Measurements from ENCODE around the gene SLC9A3.

Gene SLC9A3

GRCh38 chr5:497871-498509 lies 26.3 kb downstream of the SLC9A3 start:
- H3K4me3 ChIP-seq (ENCODE audit: low read depth in 1 of 2, low read length in 2 of 2) = no peak overlapping the region
- H3K9me3 ChIP-seq (ENCODE audit: insufficient read depth, low read length, severe bottlenecking) = no peaks in the 10 kb centered on the region
- no peaks in the 10 kb centered on the region for H3K27me3 ChIP-seq (ENCODE audit: insufficient read depth, low read length, poor library complexity)
- no peak for ATAC-seq (ENCODE audit: insufficient read depth, low read depth)
- no peak overlapping the region for H2AFZ ChIP-seq (ENCODE audit: low read depth, low read length)
- H3K4me1 ChIP-seq (ENCODE audit: insufficient read depth, low read length) = no peaks in the 10 kb centered on the region
- TF ChIP-seq EZH2 (IDR thresholded peaks at IDR 0.05; ENCODE audit: borderline replicate concordance, low read depth, low read length, severe bottlenecking) = no peak
- TF ChIP-seq, protein P1, sequence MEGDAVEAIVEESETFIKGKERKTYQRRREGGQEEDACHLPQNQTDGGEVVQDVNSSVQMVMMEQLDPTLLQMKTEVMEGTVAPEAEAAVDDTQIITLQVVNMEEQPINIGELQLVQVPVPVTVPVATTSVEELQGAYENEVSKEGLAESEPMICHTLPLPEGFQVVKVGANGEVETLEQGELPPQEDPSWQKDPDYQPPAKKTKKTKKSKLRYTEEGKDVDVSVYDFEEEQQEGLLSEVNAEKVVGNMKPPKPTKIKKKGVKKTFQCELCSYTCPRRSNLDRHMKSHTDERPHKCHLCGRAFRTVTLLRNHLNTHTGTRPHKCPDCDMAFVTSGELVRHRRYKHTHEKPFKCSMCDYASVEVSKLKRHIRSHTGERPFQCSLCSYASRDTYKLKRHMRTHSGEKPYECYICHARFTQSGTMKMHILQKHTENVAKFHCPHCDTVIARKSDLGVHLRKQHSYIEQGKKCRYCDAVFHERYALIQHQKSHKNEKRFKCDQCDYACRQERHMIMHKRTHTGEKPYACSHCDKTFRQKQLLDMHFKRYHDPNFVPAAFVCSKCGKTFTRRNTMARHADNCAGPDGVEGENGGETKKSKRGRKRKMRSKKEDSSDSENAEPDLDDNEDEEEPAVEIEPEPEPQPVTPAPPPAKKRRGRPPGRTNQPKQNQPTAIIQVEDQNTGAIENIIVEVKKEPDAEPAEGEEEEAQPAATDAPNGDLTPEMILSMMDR (IDR thresholded peaks at IDR 0.05; ENCODE audit: borderline replicate concordance, extremely low read depth, low read length, poor library complexity, severe bottlenecking) = no peak
- no peaks in the 10 kb centered on the region for H3K79me2 ChIP-seq (ENCODE audit: insufficient read depth, low read length)
- H3K36me3 ChIP-seq (ENCODE audit: insufficient read depth, low read length) = no peaks in the 10 kb centered on the region
- no peak overlapping the region for H3K4me2 ChIP-seq (ENCODE audit: insufficient read depth, low read length)
- H4K20me1 ChIP-seq (ENCODE audit: insufficient read depth, low read length) = no peaks in the 10 kb centered on the region
- H3K27ac ChIP-seq (ENCODE audit: low read length) = no peak overlapping the region
- DNase-seq = no peak
- no peak overlapping the region for H3K9ac ChIP-seq (ENCODE audit: low read depth, low read length)

- Histone ChIP-seq H3K4me2 (ENCODE audit: insufficient read depth, low read length) (no peak overlapping the region), H3K79me2 (ENCODE audit: insufficient read depth, low read length) (no peaks in the 10 kb centered on the region), H3K27me3 (ENCODE audit: insufficient read depth, low read length, poor library complexity) (no peaks in the 10 kb centered on the region)
Observed at GRCh38 chr5:497090-497700, 27.1 kb downstream of the SLC9A3 start.

DNA sequence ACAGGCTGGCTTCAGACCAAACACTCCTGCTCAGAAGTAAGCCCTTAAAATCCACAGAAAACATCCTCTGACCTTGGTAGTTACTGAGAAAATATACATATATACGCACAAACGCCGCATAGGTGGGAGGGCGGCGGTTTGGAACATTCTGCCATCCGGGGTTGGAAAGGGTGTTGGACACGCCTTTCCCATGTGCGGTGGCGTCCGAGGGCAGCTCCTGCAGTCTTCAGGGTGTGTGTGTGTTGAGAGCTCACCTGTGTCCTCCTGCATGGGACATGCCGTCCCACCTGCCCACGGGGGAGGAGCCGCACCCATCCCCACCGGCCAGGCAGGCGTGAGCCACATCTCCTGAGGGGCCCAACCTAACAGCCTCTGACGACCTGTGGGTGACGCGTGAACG lies 28.2 kb downstream of the SLC9A3 start:
- DNase-seq (no peak), ATAC-seq (ENCODE audit: insufficient read depth, low read depth) (no peak)
- no peaks in the 10 kb centered on the region for H3K36me3 ChIP-seq (ENCODE audit: insufficient read depth, low read length)
- H3K4me1 ChIP-seq (ENCODE audit: insufficient read depth, low read length) = no peaks in the 10 kb centered on the region
- no peak overlapping the region for H3K4me2 ChIP-seq (ENCODE audit: insufficient read depth, low read length)
- no peak for TF ChIP-seq EZH2 (IDR thresholded peaks at IDR 0.05; ENCODE audit: borderline replicate concordance, low read depth, low read length, severe bottlenecking)
- H2AFZ ChIP-seq (ENCODE audit: low read depth, low read length) = no peak overlapping the region
- no peaks in the 10 kb centered on the region for H4K20me1 ChIP-seq (ENCODE audit: insufficient read depth, low read length)
- H3K27me3 ChIP-seq (ENCODE audit: insufficient read depth, low read length, poor library complexity) = no peaks in the 10 kb centered on the region
- H3K9me3 ChIP-seq (ENCODE audit: insufficient read depth, low read length, severe bottlenecking) = no peaks in the 10 kb centered on the region
- H3K9ac ChIP-seq (ENCODE audit: low read depth, low read length) = no peak overlapping the region
- no peaks in the 10 kb centered on the region for H3K79me2 ChIP-seq (ENCODE audit: insufficient read depth, low read length)
- no peak overlapping the region for H3K4me3 ChIP-seq (ENCODE audit: low read depth in 1 of 2, low read length in 2 of 2)
- no peak overlapping the region for H3K27ac ChIP-seq (ENCODE audit: low read length)

More at GRCh38 chr5:497090-497700, 27.1 kb downstream of the SLC9A3 start:
- Histone ChIP-seq H3K27ac (ENCODE audit: low read length) (no peak overlapping the region), H3K4me3 (ENCODE audit: low read depth in 1 of 2, low read length in 2 of 2) (no peak overlapping the region), H3K4me1 (ENCODE audit: insufficient read depth, low read length) (no peaks in the 10 kb centered on the region), H3K9ac (ENCODE audit: low read depth, low read length) (no peak overlapping the region), H3K9me3 (ENCODE audit: insufficient read depth, low read length, severe bottlenecking) (no peaks in the 10 kb centered on the region), H4K20me1 (ENCODE audit: insufficient read depth, low read length) (no peaks in the 10 kb centered on the region), H2AFZ (ENCODE audit: low read depth, low read length) (no peak overlapping the region), H3K36me3 (ENCODE audit: insufficient read depth, low read length) (no peaks in the 10 kb centered on the region)
- ATAC-seq (ENCODE audit: insufficient read depth, low read depth) (no peak), DNase-seq (no peak)
- TF ChIP-seq EZH2 (IDR thresholded peaks at IDR 0.05; ENCODE audit: borderline replicate concordance, low read depth, low read length, severe bottlenecking) = no peak
- TF ChIP-seq, protein P1 (IDR thresholded peaks at IDR 0.05; ENCODE audit: borderline replicate concordance, extremely low read depth, low read length, poor library complexity, severe bottlenecking) = no peak

- H2AFZ ChIP-seq (ENCODE audit: low read depth, low read length) = no peak overlapping the region
- H4K20me1 ChIP-seq (ENCODE audit: insufficient read depth, low read length) = no peaks in the 10 kb centered on the region
- H3K9me3 ChIP-seq (ENCODE audit: insufficient read depth, low read length, severe bottlenecking) = no peaks in the 10 kb centered on the region
- no peaks in the 10 kb centered on the region for H3K27me3 ChIP-seq (ENCODE audit: insufficient read depth, low read length, poor library complexity)
- no peaks in the 10 kb centered on the region for H3K36me3 ChIP-seq (ENCODE audit: insufficient read depth, low read length)
- no peak overlapping the region for H3K4me2 ChIP-seq (ENCODE audit: insufficient read depth, low read length)
- H3K79me2 ChIP-seq (ENCODE audit: insufficient read depth, low read length) = no peaks in the 10 kb centered on the region
- DNase-seq = no peak
- H3K4me3 ChIP-seq (ENCODE audit: low read depth in 1 of 2, low read length in 2 of 2) = no peak overlapping the region
- TF ChIP-seq, protein P1 (IDR thresholded peaks at IDR 0.05; ENCODE audit: borderline replicate concordance, extremely low read depth, low read length, poor library complexity, severe bottlenecking) = no peak
- no peak for TF ChIP-seq EZH2 (IDR thresholded peaks at IDR 0.05; ENCODE audit: borderline replicate concordance, low read depth, low read length, severe bottlenecking)
- H3K4me1 ChIP-seq (ENCODE audit: insufficient read depth, low read length) = no peaks in the 10 kb centered on the region
- ATAC-seq (ENCODE audit: insufficient read depth, low read depth) = no peak
- H3K9ac ChIP-seq (ENCODE audit: low read depth, low read length) = no peak overlapping the region
- H3K27ac ChIP-seq (ENCODE audit: low read length) = no peak overlapping the region
Observed at GRCh38 chr5:494667-495255, 29.5 kb downstream of the SLC9A3 start.

All from DND-41 (cell line).